GM23248 (cell line): ENCODE results near the gene KRTAP9-6. TPM values are rescaled to one million over a fixed set of nuclear protein-coding genes. Genes with fewer than 3 reads are reported as not detected.

Experiments used
- DNase-seq: peaks from one replicate; pipeline ENCODE4 v3.0.0-alpha.2; 2015
- H2AFZ ChIP-seq: fragments of 200-600 bp; sonication (generic); 2 replicates; pipeline ENCODE4 v1.6.1; 2016; ENCODE audit warnings: antibody characterized with exemption
- H3F3A ChIP-seq: fragments of 200-600 bp; sonication (generic); 2 replicates; pipeline ENCODE4 v1.6.1; 2016; ENCODE audit warnings: mild to moderate bottlenecking, antibody characterized with exemption, mixed run types; ENCODE audit not compliant: insufficient read depth
- H3K27ac ChIP-seq: fragments of 200-600 bp; sonication (generic); 2 replicates; pipeline ENCODE4 v1.5.1; 2016; ENCODE audit warnings: mild to moderate bottlenecking
- H3K27me3 ChIP-seq: fragments of 200-600 bp; sonication (generic); replicated peaks from 2 replicates; pipeline ENCODE4 v1.6.1; 2016; ENCODE audit warnings: mild to moderate bottlenecking; ENCODE audit not compliant: insufficient read depth
- H3K36me3 ChIP-seq: fragments of 200-600 bp; sonication (generic); 2 replicates; pipeline ENCODE4 v1.6.1; 2016; ENCODE audit warnings: low read depth, mild to moderate bottlenecking
- H3K4me1 ChIP-seq: fragments of 200-600 bp; sonication (generic); 2 replicates; pipeline ENCODE4 v1.6.1; 2016; ENCODE audit warnings: mild to moderate bottlenecking; ENCODE audit not compliant: insufficient read depth
- H3K4me2 ChIP-seq: fragments of 200-600 bp; sonication (generic); one replicate; pipeline ENCODE4 v1.6.1; 2016; ENCODE audit warnings: mild to moderate bottlenecking; ENCODE audit not compliant: unreplicated experiment
- H3K4me3 ChIP-seq: fragments of 200-600 bp; sonication (generic); 2 replicates; pipeline ENCODE4 v1.5.1; 2016; ENCODE audit warnings: mild to moderate bottlenecking
- H3K79me2 ChIP-seq: fragments of 200-600 bp; sonication (generic); 2 replicates; pipeline ENCODE4 v1.6.1; 2016; ENCODE audit warnings: mild to moderate bottlenecking; ENCODE audit not compliant: insufficient read depth
- H3K9ac ChIP-seq: fragments of 200-600 bp; sonication (generic); 2 replicates; pipeline ENCODE4 v1.6.1; 2016; ENCODE audit warnings: mild to moderate bottlenecking
- H3K9me2 ChIP-seq: fragments of 200-600 bp; sonication (generic); 2 replicates; pipeline ENCODE4 v1.6.1; 2016; ENCODE audit warnings: mixed run types, mild to moderate bottlenecking, moderate library complexity; ENCODE audit not compliant: insufficient read depth
- H3K9me3 ChIP-seq: fragments of 200-600 bp; sonication (generic); one replicate; pipeline ENCODE4 v1.6.1; 2017; ENCODE audit warnings: low read depth
- H4K20me1 ChIP-seq: fragments of 200-600 bp; sonication (generic); 2 replicates; pipeline ENCODE4 v1.6.0; 2016; ENCODE audit not compliant: insufficient read depth
- EZH2 ChIP-seq: fragments of 200-600 bp; sonication (generic); IDR thresholded peaks from 2 replicates; pipeline ENCODE4 v1.6.1; 2018; ENCODE audit warnings: antibody characterized with exemption, mild to moderate bottlenecking; ENCODE audit not compliant: insufficient read depth, poor library complexity, severe bottlenecking
- EZH2phosphoT487 ChIP-seq: fragments of 200-600 bp; sonication (generic); IDR thresholded peaks from 2 replicates; pipeline ENCODE4 v1.6.1; 2018; ENCODE audit warnings: antibody characterized with exemption, moderate library complexity, mild to moderate bottlenecking, low read depth; ENCODE audit not compliant: insufficient read depth
- WGBS, 2 experiments: methylation state at CpG; one replicate each; pipeline ENCODE4 v1.1.6; 2015 to 2017; ENCODE audit warnings: low lambda C conversion rate in 2 of 2, low coverage in 1 of 2; ENCODE audit errors: missing lambda C conversion rate in 2 of 2; 5-methylcytosine and 5-hydroxymethylcytosine counted together
- in situ Hi-C: fragments of 300-500 bp; cut with MboI; formaldehyde crosslinking; loops from 2 replicates; pipeline ENCODE4 v1.15.0; 2020
- polyA plus RNA-seq: library from polyadenylated mRNA; unstranded; fragments of >200 nt; fragmentation: Nextera tagmentation; extraction: Ambion mirVana; gene quantifications from 2 replicates; pipeline ENCODE4 v1.2.1, GENCODE V29; 2016
- small RNA-seq: library from RNA; depleted of rRNA; stranded (forward); fragments of <200 nt; gene quantifications from one replicate; pipeline ENCODE3, GENCODE V24; 2014; ENCODE audit warnings: low read depth, low replicate concordance
- total RNA-seq: library from RNA; depleted of rRNA; stranded (reverse); fragments of >200 nt; shearing (Covaris generic); gene quantifications from 2 replicates; pipeline ENCODE4 v1.2.3, GENCODE V29; 2014; rRNA removed

The KRTAP9-6 gene
- total and polyA plus RNA-seq, 2 experiments from 2014 or later, result not detected

DNA sequence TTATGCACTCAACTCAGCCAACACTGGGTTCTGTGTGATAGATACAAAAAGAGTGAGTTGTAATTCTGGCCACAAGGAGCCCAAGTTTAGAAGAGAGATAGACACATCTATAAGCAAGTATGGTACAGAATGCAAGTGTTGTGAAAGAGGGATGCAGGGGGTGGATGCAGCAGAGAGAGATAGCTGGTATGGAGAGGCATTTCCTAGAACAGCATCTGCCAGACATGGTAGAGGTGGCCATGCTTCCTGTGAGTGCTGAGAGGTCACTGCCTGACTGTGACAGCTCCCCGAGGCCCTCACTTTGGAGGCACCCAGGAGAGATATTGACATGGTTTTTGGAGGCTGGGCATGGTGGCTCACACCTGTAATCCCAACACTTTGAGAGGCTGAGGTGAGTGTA lies 45.9 kb downstream of the KRTAP9-6 start:
- TF ChIP-seq EZH2 (no peak), EZH2phosphoT487 (no peak)
- WGBS, 2 experiments, result 75 to 85% methylated on average over 1 of the region's 1 CpG
- in situ Hi-C loops, result no loop called here

DNA sequence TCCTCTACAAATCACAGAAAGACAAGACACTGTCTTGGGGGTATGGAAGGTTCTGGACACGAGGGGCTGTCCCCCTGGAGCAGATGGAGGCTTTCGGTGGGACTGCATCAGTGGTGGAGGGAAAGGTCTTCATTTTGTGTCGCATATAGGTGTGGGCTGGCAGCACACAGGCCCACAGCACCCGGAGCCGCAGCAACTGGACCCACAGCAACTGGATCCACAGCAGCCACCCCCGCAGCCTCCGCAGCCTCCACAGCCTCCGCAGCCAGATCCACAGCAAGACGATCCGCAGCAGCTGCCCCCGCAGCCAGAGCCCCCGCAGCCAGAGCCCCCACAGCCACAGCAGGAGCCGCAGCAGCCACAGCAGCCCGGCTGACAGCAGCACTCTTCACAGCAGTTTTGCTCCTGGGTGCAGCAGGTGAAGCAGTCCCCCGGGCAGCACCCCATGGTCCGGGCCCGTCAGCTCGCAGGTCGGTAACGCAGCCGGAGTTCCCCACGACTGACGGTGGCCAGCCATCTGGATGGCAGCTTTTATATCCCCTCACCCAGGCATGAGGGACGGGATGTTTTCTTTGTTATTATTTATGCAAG lies 50.1 kb downstream of the KRTAP9-6 start, which contains the start of gene KRTAP17-1:
Gene KRTAP17-1, minus strand, starts transcription at position 507 of the 591 bp plus-strand sequence. Its CDS starts 60 bp downstream, at position 447.
- no peak for DNase-seq
- Histone ChIP-seq H2AFZ (no peak within 1 kb of the TSS), H3K4me3 (no peak within 1 kb of the TSS), H3K79me2 (no peaks in the 10 kb centered on the region), H3K4me2 (no peak within 1 kb of the TSS), H4K20me1 (no peaks in the 10 kb centered on the region), H3K27me3 (no peaks in the 10 kb centered on the region), H3K36me3 (no peaks in the 10 kb centered on the region), H3F3A (no peaks in the 10 kb centered on the region), H3K9me2 (peaks cover 2% of the 10 kb centered on the region; the same call in 1 of the 2 replicates), H3K9ac (no peak within 1 kb of the TSS), H3K4me1 (no peaks in the 10 kb centered on the region), H3K27ac (no peak within 1 kb of the TSS), H3K9me3 (no peaks in the 10 kb centered on the region)
- TF ChIP-seq EZH2, result no peak
- no peak for TF ChIP-seq EZH2phosphoT487
- in situ Hi-C loops, result no loop called here
- WGBS, 2 experiments, result 74 to 81% methylated on average over 20 to 24 of the region's 24 CpGs

More for the DNA sequence above, 45.9 kb downstream of the KRTAP9-6 start:
- Histone ChIP-seq H2AFZ (no peak overlapping the region), H3K4me2 (no peak overlapping the region), H3K9me2 (peaks cover 3% of the 10 kb centered on the region; the same call in 1 of the 2 replicates), H3K79me2 (no peaks in the 10 kb centered on the region), H3K9ac (no peak overlapping the region), H3K4me1 (no peaks in the 10 kb centered on the region), H4K20me1 (no peaks in the 10 kb centered on the region), H3K27me3 (no peaks in the 10 kb centered on the region), H3K9me3 (no peaks in the 10 kb centered on the region), H3K36me3 (no peaks in the 10 kb centered on the region), H3F3A (no peaks in the 10 kb centered on the region), H3K4me3 (no peak overlapping the region), H3K27ac (no peak overlapping the region)
- no peak for DNase-seq

Small RNAs within 50 kb of the gene (small RNA-seq; reads per million reads assigned to genes)
- not detected for gene KRTAP9-10P

Other genes with a start within 250 kb of the KRTAP9-6 start
Only the 30 nearest of the 40 such genes appear.
- not detected in 2 replicates for gene KRTAP2-4, start 199.5 kb upstream of the KRTAP9-6 start, total RNA-seq
- gene KRTAP2-4, start 199.5 kb upstream of the KRTAP9-6 start, polyA plus RNA-seq, result not detected in 2 replicates
- not detected in 2 replicates for gene KRTAP4-7, start 181.2 kb upstream of the KRTAP9-6 start, total RNA-seq
- not detected in 2 replicates for gene KRTAP4-7, start 181.2 kb upstream of the KRTAP9-6 start, polyA plus RNA-seq
- gene KRTAP4-8, start 167.2 kb upstream of the KRTAP9-6 start, total RNA-seq, result not detected in 2 replicates
- gene KRTAP4-8, start 167.2 kb upstream of the KRTAP9-6 start, polyA plus RNA-seq, result 0.20 TPM in 1 of 2 replicates, not detected in the other
- not detected in 2 replicates for gene KRTAP4-16, start 163.2 kb upstream of the KRTAP9-6 start, total RNA-seq
- gene KRTAP4-16, start 163.2 kb upstream of the KRTAP9-6 start, polyA plus RNA-seq, result not detected in 2 replicates
- not detected in 2 replicates for gene KRTAP4-9, start 160.0 kb upstream of the KRTAP9-6 start, total RNA-seq
- 0.49 and 0.51 TPM in 2 replicates for gene KRTAP4-9, start 160.0 kb upstream of the KRTAP9-6 start, polyA plus RNA-seq
- not detected in 2 replicates for gene KRTAP4-11, start 147.0 kb upstream of the KRTAP9-6 start, total RNA-seq
- gene KRTAP4-11, start 147.0 kb upstream of the KRTAP9-6 start, polyA plus RNA-seq, result 0.29 TPM in 1 of 2 replicates, not detected in the other
- not detected in 2 replicates for gene KRTAP4-12, start 141.2 kb upstream of the KRTAP9-6 start, total RNA-seq
- 1.7 and 1.8 TPM in 2 replicates for gene KRTAP4-12, start 141.2 kb upstream of the KRTAP9-6 start, polyA plus RNA-seq
- not detected in 2 replicates for gene KRTAP4-6, start 124.8 kb upstream of the KRTAP9-6 start, total RNA-seq
- gene KRTAP4-6, start 124.8 kb upstream of the KRTAP9-6 start, polyA plus RNA-seq, result not detected in 2 replicates
- not detected in 2 replicates for gene KRTAP4-5, start 115.6 kb upstream of the KRTAP9-6 start, total RNA-seq
- not detected in 2 replicates for gene KRTAP4-5, start 115.6 kb upstream of the KRTAP9-6 start, polyA plus RNA-seq
- gene KRTAP4-4, start 104.6 kb upstream of the KRTAP9-6 start, total RNA-seq, result not detected in 2 replicates
- not detected in 2 replicates for gene KRTAP4-4, start 104.6 kb upstream of the KRTAP9-6 start, polyA plus RNA-seq
- gene KRTAP4-3, start 97.2 kb upstream of the KRTAP9-6 start, total RNA-seq, result not detected in 2 replicates
- not detected in 2 replicates for gene KRTAP4-3, start 97.2 kb upstream of the KRTAP9-6 start, polyA plus RNA-seq
- gene KRTAP4-2, start 87.2 kb upstream of the KRTAP9-6 start, total RNA-seq, result not detected in 2 replicates
- gene KRTAP4-2, start 87.2 kb upstream of the KRTAP9-6 start, polyA plus RNA-seq, result not detected in 2 replicates
- gene KRTAP4-1, start 80.5 kb upstream of the KRTAP9-6 start, total RNA-seq, result 0.76 TPM in 1 of 2 replicates, not detected in the other
- not detected in 2 replicates for gene KRTAP4-1, start 80.5 kb upstream of the KRTAP9-6 start, polyA plus RNA-seq
- gene KRTAP9-1, start 75.5 kb upstream of the KRTAP9-6 start, total RNA-seq, result not detected in 2 replicates
- gene KRTAP9-1, start 75.5 kb upstream of the KRTAP9-6 start, polyA plus RNA-seq, result not detected in 2 replicates
- not detected in 2 replicates for gene KRTAP9-2, start 38.7 kb upstream of the KRTAP9-6 start, total RNA-seq
- gene KRTAP9-2, start 38.7 kb upstream of the KRTAP9-6 start, polyA plus RNA-seq, result not detected in 2 replicates
- gene KRTAP9-3, start 32.9 kb upstream of the KRTAP9-6 start, total RNA-seq, result not detected in 2 replicates
- not detected in 2 replicates for gene KRTAP9-3, start 32.9 kb upstream of the KRTAP9-6 start, polyA plus RNA-seq
- not detected in 2 replicates for gene KRTAP9-8, start 27.4 kb upstream of the KRTAP9-6 start, total RNA-seq
- gene KRTAP9-8, start 27.4 kb upstream of the KRTAP9-6 start, polyA plus RNA-seq, result not detected in 2 replicates
- gene KRTAP9-4, start 15.7 kb upstream of the KRTAP9-6 start, total RNA-seq, result not detected in 2 replicates
- gene KRTAP9-4, start 15.7 kb upstream of the KRTAP9-6 start, polyA plus RNA-seq, result not detected in 2 replicates
- gene KRTAP9-9, start 10.0 kb upstream of the KRTAP9-6 start, total RNA-seq, result not detected in 2 replicates
- not detected in 2 replicates for gene KRTAP9-9, start 10.0 kb upstream of the KRTAP9-6 start, polyA plus RNA-seq
- gene KRTAP9-7, start 10.3 kb downstream of the KRTAP9-6 start, total RNA-seq, result not detected in 2 replicates
- not detected in 2 replicates for gene KRTAP9-7, start 10.3 kb downstream of the KRTAP9-6 start, polyA plus RNA-seq
- gene KRTAP29-1, start 37.5 kb downstream of the KRTAP9-6 start, total RNA-seq, result not detected in 2 replicates
- gene KRTAP29-1, start 37.5 kb downstream of the KRTAP9-6 start, polyA plus RNA-seq, result not detected in 2 replicates
- gene KRTAP16-1, start 43.9 kb downstream of the KRTAP9-6 start, total RNA-seq, result not detected in 2 replicates
- not detected in 2 replicates for gene KRTAP16-1, start 43.9 kb downstream of the KRTAP9-6 start, polyA plus RNA-seq
- not detected in 2 replicates for gene KRTAP17-1, start 50.3 kb downstream of the KRTAP9-6 start, total RNA-seq
- not detected in 2 replicates for gene KRTAP17-1, start 50.3 kb downstream of the KRTAP9-6 start, polyA plus RNA-seq
- gene KRT33A, start 85.5 kb downstream of the KRTAP9-6 start, total RNA-seq, result not detected in 2 replicates
- gene KRT33A, start 85.5 kb downstream of the KRTAP9-6 start, polyA plus RNA-seq, result not detected in 2 replicates
- gene KRT33B, start 104.4 kb downstream of the KRTAP9-6 start, total RNA-seq, result 0.25 and 0.76 TPM in 2 replicates
- gene KRT33B, start 104.4 kb downstream of the KRTAP9-6 start, polyA plus RNA-seq, result 1.0 and 1.2 TPM in 2 replicates
- gene KRT34, start 116.9 kb downstream of the KRTAP9-6 start, total RNA-seq, result 73.5 and 77.8 TPM in 2 replicates
- 39.8 and 42.2 TPM in 2 replicates for gene KRT34, start 116.9 kb downstream of the KRTAP9-6 start, polyA plus RNA-seq
- gene KRT31, start 132.2 kb downstream of the KRTAP9-6 start, total RNA-seq, result not detected in 2 replicates
- not detected in 2 replicates for gene KRT31, start 132.2 kb downstream of the KRTAP9-6 start, polyA plus RNA-seq
- gene KRT37, start 159.2 kb downstream of the KRTAP9-6 start, total RNA-seq, result not detected in 2 replicates
- not detected in 2 replicates for gene KRT37, start 159.2 kb downstream of the KRTAP9-6 start, polyA plus RNA-seq
- not detected in 2 replicates for gene KRT38, start 175.6 kb downstream of the KRTAP9-6 start, total RNA-seq
- not detected in 2 replicates for gene KRT38, start 175.6 kb downstream of the KRTAP9-6 start, polyA plus RNA-seq
- gene KRT32, start 202.0 kb downstream of the KRTAP9-6 start, total RNA-seq, result not detected in 2 replicates
- gene KRT32, start 202.0 kb downstream of the KRTAP9-6 start, polyA plus RNA-seq, result not detected in 2 replicates